Natural killer cell (primary cell): Measurements from ENCODE around the gene GCNT1. TPM values are rescaled to one million over a fixed set of nuclear protein-coding genes. Genes with fewer than 3 reads are reported as not detected.

ENCODE experiments used
- total RNA-seq, 4 donors: library from RNA; stranded (reverse); fragments of 120-200 nt in 1 of 4; gene quantifications; one replicate each; pipeline versions ENCODE4 v1.2.3 to v1.2.4, GENCODE V29; 2013 to 2022

Gene GCNT1
- total RNA-seq, 3 donors from 2014 or later (not counting 1 experiment from before 2014, with no cell fraction given): 8.6 to 23.7 (median 18.5) TPM

Other genes starting within 250 kb of the GCNT1 start
- gene RFK, start 64.8 kb upstream of the GCNT1 start, total RNA-seq: 10 to 100 TPM in 1 of 3 donors, 1 to 10 TPM in 2; 8.7 to 11.5 (median 9.2) TPM